NCI-H345 treated with DMSO at 0.1 percent for 48 hours (cell line): ENCODE measurements around the gene ZPR1.

Source experiments
- DNase-seq: peaks from one replicate; lab custom pipeline; 2025; ENCODE audit not compliant: unreplicated experiment; lab: John Stamatoyannopoulos, UW

ZPR1 gene

GRCh38 chr11:116792869-116793771, 5.3 kb upstream of the ZPR1 start:
- no peak for DNase-seq

DNA sequence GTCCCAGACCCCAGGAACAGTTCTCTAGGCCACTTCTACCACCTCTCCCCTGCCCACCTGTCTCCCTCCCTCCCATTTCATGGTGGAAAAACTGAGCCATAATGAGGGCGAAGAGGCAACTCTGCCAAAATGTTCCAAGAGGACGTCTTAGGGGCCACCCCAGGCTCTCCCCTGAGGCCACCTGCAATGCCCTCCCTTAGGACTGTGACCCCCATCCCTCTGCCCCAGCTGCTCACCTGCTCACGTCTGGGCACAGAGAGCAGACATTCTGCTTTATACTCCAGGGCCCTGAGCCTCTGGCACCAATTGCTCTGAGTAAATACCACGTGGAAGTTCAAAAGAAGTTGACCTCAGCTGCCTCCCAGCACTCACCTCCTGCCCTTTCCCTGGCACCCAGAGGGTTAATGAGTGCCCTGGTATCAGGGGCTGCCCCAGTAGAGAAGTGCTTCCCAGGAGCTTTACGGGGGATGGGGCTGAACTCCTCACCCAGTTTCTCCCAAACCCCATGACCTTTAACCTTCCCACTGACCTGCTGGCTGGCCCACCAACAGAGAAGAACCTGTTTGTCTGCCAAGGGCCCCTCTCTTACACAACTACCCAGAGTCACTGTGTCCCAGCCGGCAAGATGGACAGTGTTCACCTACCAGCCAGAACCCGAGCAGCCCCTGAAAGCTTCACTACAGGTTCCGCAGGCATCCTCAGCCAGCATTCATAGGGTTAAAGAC, 4.5 kb upstream of the ZPR1 start:
- no peak for DNase-seq

DNA sequence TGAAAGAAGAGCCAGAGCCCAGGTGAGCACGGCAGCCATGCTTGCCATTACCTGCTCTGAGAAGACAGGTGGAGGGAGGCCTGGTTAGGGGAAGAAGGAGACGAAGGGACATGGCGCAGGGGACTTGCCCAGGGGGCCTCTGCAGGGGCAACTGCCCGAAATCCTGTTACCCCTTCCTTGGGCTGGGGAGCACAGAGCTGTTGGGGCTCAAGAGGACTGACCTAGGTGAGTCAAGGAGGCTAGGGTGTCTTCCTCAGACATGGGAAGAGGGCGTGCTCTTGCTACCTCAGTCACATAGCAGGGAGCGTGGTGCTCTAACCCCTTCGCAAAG, 4.0 kb upstream of the ZPR1 start, which contains the start of gene APOA5:
TSS of gene APOA5 (minus strand) at position 67 of the 331 bp plus-strand sequence. CDS start at position 48, 19 bp downstream.
- DNase-seq, result no peak

DNA sequence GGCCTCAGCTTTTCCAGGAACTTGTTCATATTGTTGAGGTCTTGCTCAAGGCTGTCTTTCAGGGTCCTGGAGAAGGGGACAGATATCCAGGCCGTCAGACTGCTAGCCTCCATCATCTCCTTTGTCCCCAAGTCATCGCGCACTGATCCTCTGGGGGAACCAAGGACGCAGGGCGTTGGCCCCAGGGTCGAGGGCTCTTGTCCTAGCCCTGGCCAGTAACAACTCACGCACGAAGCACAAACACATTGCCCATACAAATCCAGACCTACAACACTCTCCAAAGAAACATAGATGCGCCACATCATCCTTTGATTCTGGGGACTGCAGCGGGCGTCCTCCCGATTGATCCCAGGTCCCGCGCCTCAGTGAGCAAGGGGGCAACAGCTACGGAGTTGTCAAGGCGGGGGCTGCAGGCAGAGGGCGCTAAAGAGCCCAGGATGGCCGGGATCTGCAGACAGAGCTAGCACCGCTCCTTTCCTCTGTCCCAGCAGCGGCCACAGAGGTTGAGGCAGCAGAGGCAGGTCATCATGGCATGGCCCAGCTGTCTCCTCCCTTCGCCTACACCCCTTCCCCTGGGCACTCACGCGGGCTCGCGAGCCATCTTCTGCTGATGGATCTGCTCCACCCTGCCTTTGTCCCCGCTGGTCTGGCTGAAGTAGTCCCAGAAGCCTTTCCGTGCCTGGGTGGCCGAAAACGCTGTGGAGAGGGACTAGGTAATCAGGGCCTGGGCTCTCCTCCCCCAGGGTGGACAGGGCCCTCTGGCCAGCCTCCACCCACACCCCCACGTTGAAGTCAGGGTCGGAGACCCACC, 3.4 kb upstream of the ZPR1 start:
- peak; percentile 40 for DNase-seq

GRCh38 chr11:116790167-116791001, 2.6 kb upstream of the ZPR1 start:
- no peak for DNase-seq

- DNase-seq, result no peak
Observed at GRCh38 chr11:116788975-116789374, 1.2 kb upstream of the ZPR1 start.

DNA sequence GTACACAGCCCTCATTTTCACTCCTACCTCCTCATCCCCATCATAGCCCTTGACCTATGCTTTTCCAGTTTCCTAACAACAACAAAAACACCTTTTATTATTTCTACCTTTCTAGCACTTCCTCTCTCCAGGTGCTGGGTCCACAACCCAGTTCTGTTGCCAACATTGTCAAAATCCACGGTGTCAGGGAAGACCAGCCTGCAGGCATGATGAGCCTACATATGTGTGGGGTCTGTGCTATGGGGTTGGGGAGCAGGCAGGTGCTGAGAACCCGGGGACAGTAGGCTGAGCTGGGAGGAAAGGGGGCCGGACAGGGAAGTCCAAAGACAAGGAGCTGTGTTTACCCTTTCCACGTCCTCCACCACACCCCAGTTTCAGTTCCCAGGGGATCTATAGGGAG, 711 bp upstream of the ZPR1 start:
- no peak for DNase-seq

GRCh38 chr11:116787436-116787785, 412 bp downstream of the ZPR1 start:
- no peak for DNase-seq

GRCh38 chr11:116786966-116787365, 857 bp downstream of the ZPR1 start:
- DNase-seq, result no peak

GRCh38 chr11:116786326-116786725, 1.5 kb downstream of the ZPR1 start:
- DNase-seq, result no peak

- no peak for DNase-seq
Observed at GRCh38 chr11:116782728-116783127, 5.1 kb downstream of the ZPR1 start.

DNA sequence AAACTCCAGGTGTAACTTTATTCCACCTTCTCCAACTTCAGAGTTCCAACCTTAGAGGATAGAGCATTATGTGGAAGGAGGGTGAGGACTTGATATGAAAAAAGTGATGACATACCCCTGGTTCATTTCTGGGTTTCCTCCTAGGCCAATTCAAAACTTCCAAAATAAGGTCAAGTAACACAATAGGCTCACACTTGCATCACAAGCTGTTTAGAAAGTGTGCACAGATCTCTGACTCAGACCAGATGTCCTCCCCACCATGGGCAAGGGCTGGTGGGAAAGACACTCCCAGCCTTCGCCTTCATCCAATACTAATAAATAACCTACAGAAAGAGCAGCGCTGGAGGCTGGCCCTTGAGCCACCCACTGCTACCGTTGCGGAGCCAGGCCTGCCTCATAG, 9.3 kb downstream of the ZPR1 start:
- no peak for DNase-seq

GRCh38 chr11:116777056-116777455, 10.8 kb downstream of the ZPR1 start:
- DNase-seq, result no peak

- no peak for DNase-seq
Observed at GRCh38 chr11:116776522-116776984, 11.3 kb downstream of the ZPR1 start.

DNA sequence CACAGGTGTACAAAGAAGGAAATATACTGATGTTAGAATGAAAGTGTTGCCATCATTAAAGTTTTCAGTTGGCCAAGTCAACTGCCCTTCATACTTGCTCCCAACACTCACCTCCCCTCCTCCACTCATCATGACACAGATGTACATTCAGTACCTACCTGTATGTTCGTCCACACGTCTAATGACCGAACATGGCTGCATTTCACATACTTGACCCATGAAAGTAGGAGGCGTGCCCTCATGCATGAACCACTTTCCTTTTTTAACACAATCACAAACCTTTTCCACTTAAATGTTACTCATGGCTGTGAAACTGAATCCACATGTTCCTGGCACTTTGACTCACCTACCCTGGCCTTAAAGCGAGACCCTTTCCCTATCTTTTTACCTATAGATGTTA, 11.8 kb downstream of the ZPR1 start:
- no peak for DNase-seq

GRCh38 chr11:116774661-116775060, 13.2 kb downstream of the ZPR1 start:
- no peak for DNase-seq

- peak; percentile 65 for DNase-seq
Observed at GRCh38 chr11:116773203-116774097, 14.4 kb downstream of the ZPR1 start.

- DNase-seq, result peak; percentile 83
Observed at GRCh38 chr11:116772443-116773202, 15.2 kb downstream of the ZPR1 start, which contains the start of gene BUD13. Gene BUD13, minus strand, starts transcription at chr11:116772987. Its CDS starts 23 bp downstream, at chr11:116772964.

DNA sequence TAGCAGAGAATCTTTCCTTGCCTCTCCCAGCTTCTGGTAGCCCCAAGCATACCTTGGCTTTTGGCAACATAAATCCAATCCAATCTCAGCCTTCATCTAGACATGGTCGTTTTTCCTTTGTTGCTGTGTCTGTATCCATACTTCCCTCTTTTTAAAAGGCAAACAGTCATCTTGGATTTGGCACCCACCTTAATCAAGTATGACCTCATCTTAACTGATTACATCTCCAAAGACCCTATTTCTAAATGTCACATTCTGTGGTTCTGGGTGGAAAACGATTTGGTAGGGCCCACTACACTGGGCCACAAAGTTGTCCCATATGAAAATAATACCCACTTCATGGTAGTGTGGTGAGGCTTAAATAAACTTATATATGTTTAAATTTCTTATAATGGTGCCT, 15.9 kb downstream of the ZPR1 start:
- no peak for DNase-seq
